ENCODE data around the gene DIDO1.
A peak's percentile ranks its signal among the peaks of the same experiment; 100 is the strongest.

DIDO1 gene

GRCh38 chr20:62951143-62951895 is 25.0 kb upstream of the DIDO1 start:
- DNase-seq (ENCODE audit: low read depth in 2 of 2), result no peak

GRCh38 chr20:62950741-62951140 is 24.4 kb upstream of the DIDO1 start:
- no peak for DNase-seq (ENCODE audit: low read depth in 2 of 2)

- no peak for DNase-seq (ENCODE audit: low read depth in 2 of 2)
Measured at GRCh38 chr20:62949962-62950361, 23.7 kb upstream of the DIDO1 start.

GRCh38 chr20:62949153-62949821 is 23.0 kb upstream of the DIDO1 start:
- DNase-seq (ENCODE audit: low read depth in 2 of 2), result no peak

- DNase-seq (ENCODE audit: low read depth in 2 of 2), result no peak
Measured at GRCh38 chr20:62947532-62948300, 21.4 kb upstream of the DIDO1 start.

GRCh38 chr20:62946918-62947317 is 20.6 kb upstream of the DIDO1 start:
- no peak for DNase-seq (ENCODE audit: low read depth in 2 of 2)

- no peak for DNase-seq (ENCODE audit: low read depth in 2 of 2)
Measured at GRCh38 chr20:62945771-62946339, 19.6 kb upstream of the DIDO1 start.

- DNase-seq (ENCODE audit: low read depth in 2 of 2), result no peak
Measured at GRCh38 chr20:62944746-62945145, 18.4 kb upstream of the DIDO1 start.

- no peak for DNase-seq (ENCODE audit: low read depth in 2 of 2)
Measured at GRCh38 chr20:62944184-62944583, 17.9 kb upstream of the DIDO1 start.

GRCh38 chr20:62943396-62943795 is 17.1 kb upstream of the DIDO1 start:
- DNase-seq (ENCODE audit: low read depth in 2 of 2), result no peak

GRCh38 chr20:62942456-62942855 is 16.2 kb upstream of the DIDO1 start:
- DNase-seq (ENCODE audit: low read depth in 2 of 2), result no peak

GRCh38 chr20:62941792-62942191 is 15.5 kb upstream of the DIDO1 start:
- DNase-seq (ENCODE audit: low read depth in 2 of 2), result no peak

GRCh38 chr20:62940875-62941274 is 14.6 kb upstream of the DIDO1 start:
- DNase-seq (ENCODE audit: low read depth in 2 of 2), result no peak

- no peak for DNase-seq (ENCODE audit: low read depth in 2 of 2)
Measured at GRCh38 chr20:62938105-62938888, 12.0 kb upstream of the DIDO1 start, which contains the start of gene GID8. TSS of gene GID8 (plus strand) at chr20:62938147. CDS start at chr20:62941503, 3,356 bp downstream.

GRCh38 chr20:62937268-62938104 is 11.2 kb upstream of the DIDO1 start:
- peak; percentile 92 for DNase-seq (ENCODE audit: low read depth in 2 of 2)

GRCh38 chr20:62935968-62936585 is 9.8 kb upstream of the DIDO1 start:
- no peak for DNase-seq (ENCODE audit: low read depth in 2 of 2)

- no peak for DNase-seq (ENCODE audit: low read depth in 2 of 2)
Measured at GRCh38 chr20:62935204-62935967, 9.1 kb upstream of the DIDO1 start.

GRCh38 chr20:62933966-62934365 is 7.7 kb upstream of the DIDO1 start:
- no peak for DNase-seq (ENCODE audit: low read depth in 2 of 2)

GRCh38 chr20:62931464-62931863 is 5.2 kb upstream of the DIDO1 start:
- no peak for DNase-seq (ENCODE audit: low read depth in 2 of 2)

Measured in stimulated activated CD4-positive, alpha-beta T cell treated with anti-CD3 and anti-CD28 coated beads, Interleukin-1b, Interleukin-23, amount 100 ng/mL, for 1 hour (primary cell).